ENCODE results near the gene DMPK. TPM values are rescaled to one million over a fixed set of nuclear protein-coding genes. Genes with fewer than 3 reads are reported as not detected.
A peak's percentile ranks its signal among the peaks of the same experiment; 100 is the strongest.

The DMPK gene
- total and polyA plus RNA-seq, 9 of the 15 experiments (the other 6 are each of a cell fraction or from before 2014, with no cell fraction given) = 0.24 to 31.3 (median 7.3) TPM

DNA sequence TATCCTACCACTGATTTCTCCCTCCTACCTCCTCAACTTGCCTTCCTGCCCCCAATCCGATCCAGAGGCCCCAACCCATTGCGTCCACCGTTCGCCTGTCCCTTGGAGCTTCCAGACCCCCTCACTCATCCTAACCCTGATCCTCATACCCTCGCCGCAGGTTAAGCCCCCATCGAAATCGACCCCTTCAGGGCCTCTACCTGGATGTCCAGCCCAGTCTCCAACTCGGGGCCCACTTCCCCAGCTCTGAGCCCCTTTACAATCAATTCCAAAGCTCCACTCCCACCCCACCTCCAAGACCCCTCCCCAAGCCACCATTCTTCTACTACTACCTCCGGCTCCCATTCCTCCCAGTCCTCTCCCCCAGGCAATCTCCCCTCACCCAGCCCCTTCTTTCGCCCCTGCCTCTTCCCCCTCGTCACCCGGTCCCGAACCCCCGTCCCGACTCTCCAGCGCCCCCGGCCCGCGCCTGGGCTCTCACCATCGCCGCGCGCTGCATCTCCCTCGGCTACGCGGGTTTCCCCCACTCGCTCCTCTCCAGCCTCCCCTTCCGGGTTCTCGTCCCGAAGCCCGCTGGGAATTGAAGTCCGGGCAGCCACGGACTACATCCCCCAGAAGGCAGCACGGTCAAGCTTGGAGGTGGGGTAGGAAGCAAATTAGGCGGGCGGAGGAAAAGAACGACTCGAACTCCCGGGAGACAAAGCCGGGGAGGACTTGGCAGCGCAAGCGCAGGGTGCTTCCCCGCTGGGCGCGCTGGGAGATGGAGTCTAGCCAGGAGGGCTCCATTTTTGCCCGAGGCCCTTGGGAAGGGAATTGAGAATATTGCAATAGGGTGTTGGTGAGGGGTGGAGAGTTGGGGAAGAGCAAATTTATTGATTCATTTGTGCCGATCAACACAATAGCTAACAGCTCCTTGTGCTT lies 51.7 kb downstream of the DMPK start, which contains the start of gene FBXO46 (continued):
- TF ChIP-seq, protein P1, sequence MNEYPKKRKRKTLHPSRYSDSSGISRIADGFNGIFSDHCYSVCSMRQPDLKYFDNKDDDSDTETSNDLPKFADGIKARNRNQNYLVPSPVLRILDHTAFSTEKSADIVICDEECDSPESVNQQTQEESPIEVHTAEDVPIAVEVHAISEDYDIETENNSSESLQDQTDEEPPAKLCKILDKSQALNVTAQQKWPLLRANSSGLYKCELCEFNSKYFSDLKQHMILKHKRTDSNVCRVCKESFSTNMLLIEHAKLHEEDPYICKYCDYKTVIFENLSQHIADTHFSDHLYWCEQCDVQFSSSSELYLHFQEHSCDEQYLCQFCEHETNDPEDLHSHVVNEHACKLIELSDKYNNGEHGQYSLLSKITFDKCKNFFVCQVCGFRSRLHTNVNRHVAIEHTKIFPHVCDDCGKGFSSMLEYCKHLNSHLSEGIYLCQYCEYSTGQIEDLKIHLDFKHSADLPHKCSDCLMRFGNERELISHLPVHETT (CRISPR knock-in tag; conservative IDR thresholded peaks at IDR 0.05 in 1 of 2, IDR thresholded peaks at IDR 0.05 in 1 of 2) = peak in 1 of 2 experiments; percentile 77; a peak in 2 of 4 replicates
- TF ChIP-seq RBM25 (IDR thresholded peaks at IDR 0.05; ENCODE audit: low read depth, low read length, severe bottlenecking) (no peak), MCM5 (IDR thresholded peaks at IDR 0.05; ENCODE audit: low read depth) (no peak), SETDB1 (IDR thresholded peaks at IDR 0.05; ENCODE audit: low read length) (no peak), RBM15 (IDR thresholded peaks at IDR 0.05; ENCODE audit: insufficient read depth, low read length) (no peak), ESRRA (IDR thresholded peaks at IDR 0.05; ENCODE audit: borderline replicate concordance, low read depth) (0 out of 2 replicates have a peak, but pooled peaks have one; percentile 41), NFE2L1 (tag; IDR thresholded peaks at IDR 0.05; ENCODE audit: borderline replicate concordance, low read depth) (no peak), FOXK2 (conservative IDR thresholded peaks at IDR 0.05 in 1 of 2, IDR thresholded peaks at IDR 0.05 in 1 of 2; ENCODE audit: low read depth in 2 of 2) (no peak), PRPF4 (IDR thresholded peaks at IDR 0.05; ENCODE audit: insufficient read depth, low read depth, low read length, poor library complexity, severe bottlenecking) (no peak), ZNF444 (CRISPR knock-in tag; IDR thresholded peaks at IDR 0.05) (no peak), PHTF2 (CRISPR knock-in tag; IDR thresholded peaks at IDR 0.05) (no peak)
- TF ChIP-seq, protein P2, sequence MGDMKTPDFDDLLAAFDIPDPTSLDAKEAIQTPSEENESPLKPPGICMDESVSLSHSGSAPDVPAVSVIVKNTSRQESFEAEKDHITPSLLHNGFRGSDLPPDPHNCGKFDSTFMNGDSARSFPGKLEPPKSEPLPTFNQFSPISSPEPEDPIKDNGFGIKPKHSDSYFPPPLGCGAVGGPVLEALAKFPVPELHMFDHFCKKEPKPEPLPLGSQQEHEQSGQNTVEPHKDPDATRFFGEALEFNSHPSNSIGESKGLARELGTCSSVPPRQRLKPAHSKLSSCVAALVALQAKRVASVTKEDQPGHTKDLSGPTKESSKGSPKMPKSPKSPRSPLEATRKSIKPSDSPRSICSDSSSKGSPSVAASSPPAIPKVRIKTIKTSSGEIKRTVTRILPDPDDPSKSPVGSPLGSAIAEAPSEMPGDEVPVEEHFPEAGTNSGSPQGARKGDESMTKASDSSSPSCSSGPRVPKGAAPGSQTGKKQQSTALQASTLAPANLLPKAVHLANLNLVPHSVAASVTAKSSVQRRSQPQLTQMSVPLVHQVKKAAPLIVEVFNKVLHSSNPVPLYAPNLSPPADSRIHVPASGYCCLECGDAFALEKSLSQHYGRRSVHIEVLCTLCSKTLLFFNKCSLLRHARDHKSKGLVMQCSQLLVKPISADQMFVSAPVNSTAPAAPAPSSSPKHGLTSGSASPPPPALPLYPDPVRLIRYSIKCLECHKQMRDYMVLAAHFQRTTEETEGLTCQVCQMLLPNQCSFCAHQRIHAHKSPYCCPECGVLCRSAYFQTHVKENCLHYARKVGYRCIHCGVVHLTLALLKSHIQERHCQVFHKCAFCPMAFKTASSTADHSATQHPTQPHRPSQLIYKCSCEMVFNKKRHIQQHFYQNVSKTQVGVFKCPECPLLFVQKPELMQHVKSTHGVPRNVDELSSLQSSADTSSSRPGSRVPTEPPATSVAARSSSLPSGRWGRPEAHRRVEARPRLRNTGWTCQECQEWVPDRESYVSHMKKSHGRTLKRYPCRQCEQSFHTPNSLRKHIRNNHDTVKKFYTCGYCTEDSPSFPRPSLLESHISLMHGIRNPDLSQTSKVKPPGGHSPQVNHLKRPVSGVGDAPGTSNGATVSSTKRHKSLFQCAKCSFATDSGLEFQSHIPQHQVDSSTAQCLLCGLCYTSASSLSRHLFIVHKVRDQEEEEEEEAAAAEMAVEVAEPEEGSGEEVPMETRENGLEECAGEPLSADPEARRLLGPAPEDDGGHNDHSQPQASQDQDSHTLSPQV (IDR thresholded peaks at IDR 0.05) = peak; percentile 29; the same call in 1 of the 2 replicates
- TF ChIP-seq, protein P3, sequence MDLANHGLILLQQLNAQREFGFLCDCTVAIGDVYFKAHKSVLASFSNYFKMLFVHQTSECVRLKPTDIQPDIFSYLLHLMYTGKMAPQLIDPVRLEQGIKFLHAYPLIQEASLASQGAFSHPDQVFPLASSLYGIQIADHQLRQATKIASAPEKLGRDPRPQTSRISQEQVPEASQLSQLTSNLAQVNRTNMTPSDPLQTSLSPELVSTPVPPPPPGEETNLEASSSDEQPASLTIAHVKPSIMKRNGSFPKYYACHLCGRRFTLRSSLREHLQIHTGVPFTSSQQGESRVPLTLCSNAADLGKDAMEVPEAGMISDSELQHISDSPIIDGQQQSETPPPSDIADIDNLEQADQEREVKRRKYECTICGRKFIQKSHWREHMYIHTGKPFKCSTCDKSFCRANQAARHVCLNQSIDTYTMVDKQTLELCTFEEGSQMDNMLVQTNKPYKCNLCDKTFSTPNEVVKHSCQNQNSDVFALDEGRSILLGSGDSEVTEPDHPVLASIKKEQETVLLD (IDR thresholded peaks at IDR 0.05) = peak; percentile 93
- TF ChIP-seq, protein P4, sequence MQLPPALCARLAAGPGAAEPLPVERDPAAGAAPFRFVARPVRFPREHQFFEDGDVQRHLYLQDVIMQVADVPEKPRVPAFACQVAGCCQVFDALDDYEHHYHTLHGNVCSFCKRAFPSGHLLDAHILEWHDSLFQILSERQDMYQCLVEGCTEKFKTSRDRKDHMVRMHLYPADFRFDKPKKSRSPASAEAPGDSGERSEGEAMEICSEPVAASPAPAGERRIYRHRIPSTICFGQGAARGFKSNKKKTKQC (CRISPR knock-in tag; IDR thresholded peaks at IDR 0.05) = no peak
- TF ChIP-seq, protein P5, sequence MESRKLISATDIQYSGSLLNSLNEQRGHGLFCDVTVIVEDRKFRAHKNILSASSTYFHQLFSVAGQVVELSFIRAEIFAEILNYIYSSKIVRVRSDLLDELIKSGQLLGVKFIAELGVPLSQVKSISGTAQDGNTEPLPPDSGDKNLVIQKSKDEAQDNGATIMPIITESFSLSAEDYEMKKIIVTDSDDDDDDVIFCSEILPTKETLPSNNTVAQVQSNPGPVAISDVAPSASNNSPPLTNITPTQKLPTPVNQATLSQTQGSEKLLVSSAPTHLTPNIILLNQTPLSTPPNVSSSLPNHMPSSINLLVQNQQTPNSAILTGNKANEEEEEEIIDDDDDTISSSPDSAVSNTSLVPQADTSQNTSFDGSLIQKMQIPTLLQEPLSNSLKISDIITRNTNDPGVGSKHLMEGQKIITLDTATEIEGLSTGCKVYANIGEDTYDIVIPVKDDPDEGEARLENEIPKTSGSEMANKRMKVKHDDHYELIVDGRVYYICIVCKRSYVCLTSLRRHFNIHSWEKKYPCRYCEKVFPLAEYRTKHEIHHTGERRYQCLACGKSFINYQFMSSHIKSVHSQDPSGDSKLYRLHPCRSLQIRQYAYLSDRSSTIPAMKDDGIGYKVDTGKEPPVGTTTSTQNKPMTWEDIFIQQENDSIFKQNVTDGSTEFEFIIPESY (CRISPR knock-in tag; IDR thresholded peaks at IDR 0.05) = no peak

Measured in K562 (cell line).